HCT116 (cell line): ENCODE results near the gene AGPAT2. TPM values are rescaled to one million over a fixed set of nuclear protein-coding genes. Genes with fewer than 3 reads are reported as not detected.

Experiments
- ATAC-seq: fragments of 200-7000 bp; cut with Tn5 transposase; 2 replicates; pipeline ENCODE4 v1.9.1; 2020; ENCODE audit warnings: mild to moderate bottlenecking, moderate library complexity
- BruUV-seq: library from RNA; stranded (reverse); fragments of 400-500 nt; replicated peaks from 2 replicates; lab custom pipeline; 2021; lab: Mats Ljungman, UMichigan
- CTCF ChIA-PET: fragments of 300-600 bp; sonication (Branson Sonifier 250); formaldehyde crosslinking; loops from one replicate; lab custom pipeline; 2021; ENCODE audit warnings: antibody characterized with exemption; lab: Charles Lee
- POLR2A ChIA-PET: fragments of 300-600, 350-600 bp; sonication (Branson Sonifier 250); formaldehyde crosslinking; loops from one replicate; lab custom pipeline; 2021; ENCODE audit warnings: antibody characterized with exemption; lab: Charles Lee
- RAD21 ChIA-PET, 2 experiments: fragments of 300-600 bp; sonication (Branson Sonifier 250); formaldehyde crosslinking; loops; one replicate each; lab custom pipeline; 2023; ENCODE audit warnings: low total read pairs in 2 of 2; ENCODE audit not compliant: uncharacterized antibody in 2 of 2, unreplicated experiment in 2 of 2, low non-redundant PET in 1 of 2; lab: Charles Lee
- DNase-seq: peaks from one replicate; pipeline ENCODE4 v3.0.0-alpha.2; 2010; ENCODE audit warnings: low read depth, low spot score
- H2AFZ ChIP-seq: fragments of 200-600 bp; shearing (Covaris generic), sonication (generic); 2 replicates; pipeline ENCODE4 v1.6.1; 2017; ENCODE audit warnings: low read depth, mixed run types, mixed read lengths, antibody characterized with exemption, low read length; ENCODE audit not compliant: poor library complexity, severe bottlenecking
- H3K27ac ChIP-seq: 2 replicates; pipeline ENCODE4 v1.5.1; 2012; ENCODE audit warnings: low read depth, low read length
- H3K27me3 ChIP-seq: fragments of 200-600 bp; sonication (generic); 2 replicates; pipeline ENCODE4 v1.6.1; 2016; ENCODE audit warnings: mixed run types, low read length, mixed read lengths; ENCODE audit not compliant: insufficient read depth
- H3K36me3 ChIP-seq, 2 experiments: fragments of 200-500 bp in 1 of 2; fragments of 200-600 bp in 1 of 2; sonication (Bioruptor generic) in 1 of 2; sonication (generic) in 1 of 2; 2 replicates each; pipeline versions ENCODE4 v1.5.1 to v1.6.1; 2014 to 2016; ENCODE audit warnings: low read length in 2 of 2, inconsistent platforms in 1 of 2, mixed read lengths in 1 of 2, mixed run types in 1 of 2; ENCODE audit not compliant: insufficient read depth in 2 of 2, control insufficient read depth in 1 of 2
- H3K4me1 ChIP-seq, 2 experiments: fragments of 200-600 bp in 1 of 2; sonication (generic) in 1 of 2; 2 replicates each; pipeline versions ENCODE4 v1.5.1 to v1.6.1; 2012 to 2017; ENCODE audit warnings: low read length in 2 of 2, inconsistent platforms in 1 of 2, mild to moderate bottlenecking in 1 of 2, mixed read lengths in 1 of 2, mixed run types in 1 of 2, moderate library complexity in 1 of 2; ENCODE audit not compliant: insufficient read depth in 2 of 2, control insufficient read depth in 1 of 2
- H3K4me2 ChIP-seq: fragments of 200-600 bp; sonication (generic); 2 replicates; pipeline ENCODE4 v1.6.1; 2017; ENCODE audit warnings: mixed run types, low read length, mixed read lengths
- H3K4me3 ChIP-seq, 2 experiments: fragments of 200-600 bp in 1 of 2; sonication (generic) in 1 of 2; replicated peaks in 1 of 2; 2 replicates each; pipeline ENCODE4 v1.5.1; 2011 to 2016; ENCODE audit warnings: low read length in 2 of 2, control low read depth in 1 of 2, low read depth in 1 of 2, mild to moderate bottlenecking in 1 of 2, mixed read lengths in 1 of 2, mixed run types in 1 of 2
- H3K79me2 ChIP-seq: fragments of 200-600 bp; sonication (generic); 2 replicates; pipeline ENCODE4 v1.6.1; 2017; ENCODE audit warnings: mild to moderate bottlenecking, mixed run types, low read length, moderate library complexity, mixed read lengths; ENCODE audit not compliant: insufficient read depth
- H3K9ac ChIP-seq: fragments of 200-600 bp; sonication (generic); 2 replicates; pipeline ENCODE4 v1.6.1; 2016; ENCODE audit warnings: low read length, mixed read lengths
- H3K9me2 ChIP-seq: fragments of 200-600 bp; sonication (generic), shearing (Covaris generic); 2 replicates; pipeline ENCODE4 v1.6.1; 2017; ENCODE audit warnings: mixed run types, mild to moderate bottlenecking, moderate library complexity; ENCODE audit not compliant: insufficient read depth
- H3K9me3 ChIP-seq, 2 experiments: fragments of 200-500 bp in 1 of 2; fragments of 200-600 bp in 1 of 2; sonication (Bioruptor generic) in 1 of 2; sonication (generic) in 1 of 2; 2 replicates each; pipeline ENCODE4 v1.6.1; 2014 to 2017; ENCODE audit warnings: low read length in 2 of 2, mixed read lengths in 2 of 2, inconsistent platforms in 1 of 2, low read depth in 1 of 2, mild to moderate bottlenecking in 1 of 2, mixed run types in 1 of 2, moderate library complexity in 1 of 2; ENCODE audit not compliant: control insufficient read depth in 1 of 2, insufficient read depth in 1 of 2
- H4K20me1 ChIP-seq: fragments of 200-600 bp; sonication (generic), shearing (Covaris generic); 2 replicates; pipeline ENCODE4 v1.6.1; 2017; ENCODE audit warnings: mixed run types, mild to moderate bottlenecking, moderate library complexity; ENCODE audit not compliant: insufficient read depth
- CBX3 ChIP-seq: IDR thresholded peaks from 2 replicates; pipeline ENCODE4 v1.6.1; 2012; ENCODE audit warnings: low read depth
- CEBPB ChIP-seq: IDR thresholded peaks from 2 replicates; pipeline ENCODE4 v1.6.1; 2012; ENCODE audit warnings: low read depth
- EGR1 ChIP-seq: IDR thresholded peaks from 2 replicates; pipeline ENCODE4 v1.6.1; 2012; ENCODE audit warnings: low read depth
- EZH2phosphoT487 ChIP-seq: fragments of 200-600 bp; IDR thresholded peaks from 2 replicates; pipeline ENCODE4 v1.6.1; 2018; ENCODE audit warnings: antibody characterized with exemption, borderline replicate concordance
- FOSL1 ChIP-seq: IDR thresholded peaks from 2 replicates; pipeline ENCODE4 v1.6.1; 2012; ENCODE audit warnings: low read depth
- JUND ChIP-seq: IDR thresholded peaks from 2 replicates; pipeline ENCODE4 v1.6.1; 2012
- POLR2A ChIP-seq: IDR thresholded peaks from 2 replicates; pipeline ENCODE4 v1.7.0; 2011; ENCODE audit warnings: borderline replicate concordance; ENCODE audit not compliant: insufficient read depth, insufficient read length; ENCODE audit errors: extremely low read depth
- POLR2AphosphoS5 ChIP-seq: IDR thresholded peaks from 2 replicates; pipeline ENCODE4 v1.6.1; 2011; ENCODE audit warnings: mild to moderate bottlenecking, low read depth, low read length, moderate library complexity
- SIN3A ChIP-seq: IDR thresholded peaks from 2 replicates; pipeline ENCODE4 v1.6.1; 2012; ENCODE audit warnings: low read depth
- SP1 ChIP-seq: IDR thresholded peaks from 2 replicates; pipeline ENCODE4 v1.6.1; 2012; ENCODE audit warnings: low read depth
- SRF ChIP-seq: IDR thresholded peaks from 2 replicates; pipeline ENCODE4 v1.6.1; 2012; ENCODE audit warnings: low read depth
- YY1 ChIP-seq: IDR thresholded peaks from 2 replicates; pipeline ENCODE4 v1.6.1; 2011; ENCODE audit warnings: low read length, low read depth, moderate library complexity, mild to moderate bottlenecking; ENCODE audit not compliant: insufficient replicate concordance; ENCODE audit errors: extremely low read depth
- ZFX ChIP-seq: fragments of 450-650 bp; IDR thresholded peaks from 2 replicates; pipeline ENCODE4 v1.6.1; 2017
- ZNF274 ChIP-seq: fragments of 200-500 bp; sonication (Bioruptor generic); IDR thresholded peaks from 2 replicates; pipeline ENCODE4 v1.6.1; 2014; ENCODE audit warnings: mild to moderate bottlenecking, low read depth, low read length, inconsistent platforms
- intact Hi-C: fragments of 100-400 bp; cut with micrococcal nuclease; formaldehyde crosslinking; loops from 2 replicates; pipeline ENCODE4 v1.10.0; 2022
- total RNA-seq: library from RNA; stranded (reverse); gene quantifications from one replicate; pipeline ENCODE4 v1.2.1, GENCODE V29; 2021; ENCODE audit not compliant: unreplicated experiment
- TF ChIP-seq, protein P1 (sequence below): IDR thresholded peaks from 2 replicates; pipeline ENCODE4 v1.6.1; 2011; ENCODE audit warnings: mild to moderate bottlenecking, low read length, moderate library complexity; ENCODE audit not compliant: insufficient replicate concordance; ENCODE audit errors: extremely low read depth
- TF ChIP-seq, protein P2 (sequence below), 3 experiments: fragments of 200-600 bp in 1 of 3; sonication (generic) in 1 of 3; IDR thresholded peaks in 2 of 3; conservative IDR thresholded peaks in 1 of 3; 2 replicates each; pipeline ENCODE4 v1.5.1; 2012 to 2017; ENCODE audit warnings: low read depth in 2 of 3, low read length in 2 of 3, antibody characterized with exemption in 1 of 3, borderline replicate concordance in 1 of 3, control low read depth in 1 of 3, mild to moderate bottlenecking in 1 of 3, mixed read lengths in 1 of 3, mixed run types in 1 of 3, moderate library complexity in 1 of 3; ENCODE audit not compliant: insufficient read depth in 1 of 3
- TF ChIP-seq, protein P3 (sequence below): IDR thresholded peaks from 2 replicates; pipeline ENCODE4 v1.6.1; 2012; ENCODE audit warnings: low read depth
- TF ChIP-seq, protein P4 (sequence below): IDR thresholded peaks from 2 replicates; pipeline ENCODE4 v1.6.1; 2012

The AGPAT2 gene
- total RNA-seq, 1 experiment from 2014 or later = 86.0 TPM

DNA sequence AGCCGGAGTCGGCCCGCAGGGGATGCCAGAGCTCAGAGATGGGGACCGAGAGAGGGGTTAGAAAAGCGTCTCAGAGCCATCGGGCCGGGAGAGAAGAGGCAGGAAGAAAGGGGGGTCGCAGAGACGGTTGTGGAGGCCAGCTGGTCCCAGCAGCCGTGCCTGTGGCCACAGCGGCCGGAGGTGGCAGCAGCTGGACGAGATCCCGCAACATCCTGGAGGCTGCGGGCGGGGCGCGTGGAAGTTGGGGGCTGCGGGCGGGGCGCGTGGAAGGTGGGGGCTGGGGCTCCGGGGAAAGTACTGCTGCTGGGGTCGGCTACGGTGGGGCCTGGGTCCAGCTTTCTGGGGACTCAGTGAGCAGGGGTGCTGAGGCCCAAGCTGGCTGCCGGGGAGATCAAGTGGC, 59.0 kb downstream of the AGPAT2 start (continued):
- TF ChIP-seq, protein P1, sequence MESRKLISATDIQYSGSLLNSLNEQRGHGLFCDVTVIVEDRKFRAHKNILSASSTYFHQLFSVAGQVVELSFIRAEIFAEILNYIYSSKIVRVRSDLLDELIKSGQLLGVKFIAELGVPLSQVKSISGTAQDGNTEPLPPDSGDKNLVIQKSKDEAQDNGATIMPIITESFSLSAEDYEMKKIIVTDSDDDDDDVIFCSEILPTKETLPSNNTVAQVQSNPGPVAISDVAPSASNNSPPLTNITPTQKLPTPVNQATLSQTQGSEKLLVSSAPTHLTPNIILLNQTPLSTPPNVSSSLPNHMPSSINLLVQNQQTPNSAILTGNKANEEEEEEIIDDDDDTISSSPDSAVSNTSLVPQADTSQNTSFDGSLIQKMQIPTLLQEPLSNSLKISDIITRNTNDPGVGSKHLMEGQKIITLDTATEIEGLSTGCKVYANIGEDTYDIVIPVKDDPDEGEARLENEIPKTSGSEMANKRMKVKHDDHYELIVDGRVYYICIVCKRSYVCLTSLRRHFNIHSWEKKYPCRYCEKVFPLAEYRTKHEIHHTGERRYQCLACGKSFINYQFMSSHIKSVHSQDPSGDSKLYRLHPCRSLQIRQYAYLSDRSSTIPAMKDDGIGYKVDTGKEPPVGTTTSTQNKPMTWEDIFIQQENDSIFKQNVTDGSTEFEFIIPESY = no peak
- TF ChIP-seq SP1 (no peak), FOSL1 (no peak), SRF (no peak), EGR1 (no peak), CEBPB (no peak), EZH2phosphoT487 (no peak), CBX3 (no peak), POLR2A (no peak), SIN3A (no peak)
- TF ChIP-seq, all 23 proteins: peak for 0

DNA sequence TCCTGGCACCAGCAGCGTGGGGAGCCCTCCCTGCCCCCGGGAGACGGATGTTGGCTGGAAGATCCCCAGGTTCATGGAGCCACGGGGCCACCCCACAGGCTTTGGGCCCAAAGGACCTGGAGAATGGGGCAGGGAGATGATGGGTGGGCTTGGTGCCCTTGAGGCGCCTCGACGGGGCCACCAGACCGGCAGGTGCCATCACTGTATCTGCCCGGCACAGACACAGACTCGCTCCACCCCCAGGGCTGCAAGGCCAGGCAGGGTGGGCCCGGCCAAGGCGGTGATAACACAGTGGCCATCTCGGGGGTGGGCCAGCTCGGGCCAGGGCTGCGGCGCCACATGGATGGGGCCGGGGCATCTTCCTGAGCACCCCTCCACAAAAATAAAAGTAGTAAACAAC, 59.6 kb downstream of the AGPAT2 start:
- no peaks in the 10 kb centered on the region for H4K20me1 ChIP-seq
- H3K4me1 ChIP-seq = peaks cover 0 to 7% of the 10 kb centered on the region in 2 experiments; a peak in 2 of 4 replicates
- peaks cover 0 to 5% of the 10 kb centered on the region in 2 experiments; a peak in 1 of 4 replicates for H3K9me3 ChIP-seq
- H3K27ac ChIP-seq = no peak overlapping the region
- no peaks in the 10 kb centered on the region for H3K27me3 ChIP-seq
- CTCF ChIA-PET = interaction anchor here (7.4 kb wide), 1 partner anchor 141 kb away, joined by 108 read pairs; no protein-coding TSS in a partner anchor
- H3K4me3 ChIP-seq = no peak overlapping the region
- TF ChIP-seq, protein P2, sequence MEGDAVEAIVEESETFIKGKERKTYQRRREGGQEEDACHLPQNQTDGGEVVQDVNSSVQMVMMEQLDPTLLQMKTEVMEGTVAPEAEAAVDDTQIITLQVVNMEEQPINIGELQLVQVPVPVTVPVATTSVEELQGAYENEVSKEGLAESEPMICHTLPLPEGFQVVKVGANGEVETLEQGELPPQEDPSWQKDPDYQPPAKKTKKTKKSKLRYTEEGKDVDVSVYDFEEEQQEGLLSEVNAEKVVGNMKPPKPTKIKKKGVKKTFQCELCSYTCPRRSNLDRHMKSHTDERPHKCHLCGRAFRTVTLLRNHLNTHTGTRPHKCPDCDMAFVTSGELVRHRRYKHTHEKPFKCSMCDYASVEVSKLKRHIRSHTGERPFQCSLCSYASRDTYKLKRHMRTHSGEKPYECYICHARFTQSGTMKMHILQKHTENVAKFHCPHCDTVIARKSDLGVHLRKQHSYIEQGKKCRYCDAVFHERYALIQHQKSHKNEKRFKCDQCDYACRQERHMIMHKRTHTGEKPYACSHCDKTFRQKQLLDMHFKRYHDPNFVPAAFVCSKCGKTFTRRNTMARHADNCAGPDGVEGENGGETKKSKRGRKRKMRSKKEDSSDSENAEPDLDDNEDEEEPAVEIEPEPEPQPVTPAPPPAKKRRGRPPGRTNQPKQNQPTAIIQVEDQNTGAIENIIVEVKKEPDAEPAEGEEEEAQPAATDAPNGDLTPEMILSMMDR (IDR thresholded peaks at IDR 0.05 in 2 of 3, conservative IDR thresholded peaks at IDR 0.05 in 1 of 3; ENCODE audit: borderline replicate concordance in 1 of 3, insufficient read depth in 1 of 3, low read depth in 2 of 3, low read length in 2 of 3) = no peak
- TF ChIP-seq EZH2phosphoT487 (no peak), ZNF274 (no peak), SIN3A (no peak), YY1 (no peak), FOSL1 (no peak), JUND (no peak), POLR2AphosphoS5 (no peak), ZFX (no peak), CEBPB (no peak)
- TF ChIP-seq, protein P3, sequence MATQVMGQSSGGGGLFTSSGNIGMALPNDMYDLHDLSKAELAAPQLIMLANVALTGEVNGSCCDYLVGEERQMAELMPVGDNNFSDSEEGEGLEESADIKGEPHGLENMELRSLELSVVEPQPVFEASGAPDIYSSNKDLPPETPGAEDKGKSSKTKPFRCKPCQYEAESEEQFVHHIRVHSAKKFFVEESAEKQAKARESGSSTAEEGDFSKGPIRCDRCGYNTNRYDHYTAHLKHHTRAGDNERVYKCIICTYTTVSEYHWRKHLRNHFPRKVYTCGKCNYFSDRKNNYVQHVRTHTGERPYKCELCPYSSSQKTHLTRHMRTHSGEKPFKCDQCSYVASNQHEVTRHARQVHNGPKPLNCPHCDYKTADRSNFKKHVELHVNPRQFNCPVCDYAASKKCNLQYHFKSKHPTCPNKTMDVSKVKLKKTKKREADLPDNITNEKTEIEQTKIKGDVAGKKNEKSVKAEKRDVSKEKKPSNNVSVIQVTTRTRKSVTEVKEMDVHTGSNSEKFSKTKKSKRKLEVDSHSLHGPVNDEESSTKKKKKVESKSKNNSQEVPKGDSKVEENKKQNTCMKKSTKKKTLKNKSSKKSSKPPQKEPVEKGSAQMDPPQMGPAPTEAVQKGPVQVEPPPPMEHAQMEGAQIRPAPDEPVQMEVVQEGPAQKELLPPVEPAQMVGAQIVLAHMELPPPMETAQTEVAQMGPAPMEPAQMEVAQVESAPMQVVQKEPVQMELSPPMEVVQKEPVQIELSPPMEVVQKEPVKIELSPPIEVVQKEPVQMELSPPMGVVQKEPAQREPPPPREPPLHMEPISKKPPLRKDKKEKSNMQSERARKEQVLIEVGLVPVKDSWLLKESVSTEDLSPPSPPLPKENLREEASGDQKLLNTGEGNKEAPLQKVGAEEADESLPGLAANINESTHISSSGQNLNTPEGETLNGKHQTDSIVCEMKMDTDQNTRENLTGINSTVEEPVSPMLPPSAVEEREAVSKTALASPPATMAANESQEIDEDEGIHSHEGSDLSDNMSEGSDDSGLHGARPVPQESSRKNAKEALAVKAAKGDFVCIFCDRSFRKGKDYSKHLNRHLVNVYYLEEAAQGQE = no peak
- TF ChIP-seq, protein P4, sequence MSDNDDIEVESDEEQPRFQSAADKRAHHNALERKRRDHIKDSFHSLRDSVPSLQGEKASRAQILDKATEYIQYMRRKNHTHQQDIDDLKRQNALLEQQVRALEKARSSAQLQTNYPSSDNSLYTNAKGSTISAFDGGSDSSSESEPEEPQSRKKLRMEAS = no peak
- no peak overlapping the region for H3K9ac ChIP-seq
- ATAC-seq = no peak
- RAD21 ChIA-PET = no interaction called here
- no peaks in the 10 kb centered on the region for H3K36me3 ChIP-seq
- H2AFZ ChIP-seq = no peak overlapping the region
- H3K79me2 ChIP-seq = no peaks in the 10 kb centered on the region
- no peaks in the 10 kb centered on the region for H3K9me2 ChIP-seq
- no peak for DNase-seq
- no TSS peak for BruUV-seq
- intact Hi-C loops = no loop called here
- POLR2A ChIA-PET = no interaction called here
- H3K4me2 ChIP-seq = no peak overlapping the region
